Testis (tissue), 2 donors: ENCODE results near the gene PIP4P1.

ENCODE experiments used
- POLR2A ChIP-seq: fragments of 450-650 bp; IDR thresholded peaks from one replicate; pipeline ENCODE4 v1.6.1; 2017; ENCODE audit warnings: antibody characterized with exemption, mild to moderate bottlenecking, moderate library complexity
- TF ChIP-seq, protein P1 (sequence below), 3 experiments: fragments of 450-650 bp in 2 of 3; fragments of 200-600 bp in 1 of 3; sonication (generic) in 1 of 3; IDR thresholded peaks; one replicate each; pipeline ENCODE4 v1.5.1; 2016 to 2019; ENCODE audit warnings: antibody characterized with exemption in 3 of 3, mild to moderate bottlenecking in 2 of 3, moderate library complexity in 1 of 3

DNA sequence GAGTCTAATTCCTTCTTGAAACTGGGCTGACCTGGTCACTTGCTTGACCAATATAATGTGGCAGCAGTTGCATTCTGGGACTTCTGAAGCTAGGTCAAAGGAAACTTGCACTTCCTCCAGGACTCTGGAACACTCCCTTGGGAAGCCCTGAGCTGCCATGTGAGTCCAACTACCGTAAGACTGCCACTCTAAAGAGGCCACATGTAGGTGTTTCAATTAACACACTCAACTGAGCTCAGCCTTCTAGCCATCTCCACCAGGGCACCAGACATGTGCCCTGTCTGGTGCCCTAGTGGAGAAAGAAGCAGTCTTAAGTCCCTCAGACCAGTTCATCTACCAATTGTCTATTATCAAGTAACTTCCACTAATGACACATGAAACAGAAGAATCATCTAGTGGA is 41.8 kb downstream of the PIP4P1 start:
- TF ChIP-seq, protein P1, sequence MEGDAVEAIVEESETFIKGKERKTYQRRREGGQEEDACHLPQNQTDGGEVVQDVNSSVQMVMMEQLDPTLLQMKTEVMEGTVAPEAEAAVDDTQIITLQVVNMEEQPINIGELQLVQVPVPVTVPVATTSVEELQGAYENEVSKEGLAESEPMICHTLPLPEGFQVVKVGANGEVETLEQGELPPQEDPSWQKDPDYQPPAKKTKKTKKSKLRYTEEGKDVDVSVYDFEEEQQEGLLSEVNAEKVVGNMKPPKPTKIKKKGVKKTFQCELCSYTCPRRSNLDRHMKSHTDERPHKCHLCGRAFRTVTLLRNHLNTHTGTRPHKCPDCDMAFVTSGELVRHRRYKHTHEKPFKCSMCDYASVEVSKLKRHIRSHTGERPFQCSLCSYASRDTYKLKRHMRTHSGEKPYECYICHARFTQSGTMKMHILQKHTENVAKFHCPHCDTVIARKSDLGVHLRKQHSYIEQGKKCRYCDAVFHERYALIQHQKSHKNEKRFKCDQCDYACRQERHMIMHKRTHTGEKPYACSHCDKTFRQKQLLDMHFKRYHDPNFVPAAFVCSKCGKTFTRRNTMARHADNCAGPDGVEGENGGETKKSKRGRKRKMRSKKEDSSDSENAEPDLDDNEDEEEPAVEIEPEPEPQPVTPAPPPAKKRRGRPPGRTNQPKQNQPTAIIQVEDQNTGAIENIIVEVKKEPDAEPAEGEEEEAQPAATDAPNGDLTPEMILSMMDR (IDR thresholded peaks at IDR 0.05): no peak
- TF ChIP-seq POLR2A: no peak
